ENCODE results near the gene ZNF613. TPM values are rescaled to one million over a fixed set of nuclear protein-coding genes. Genes with fewer than 3 reads are reported as not detected.

Gene ZNF613
- total and polyA plus RNA-seq, 2 donors (not counting 1 experiment from before 2014, with no cell fraction given): 3.0 to 7.0 TPM

GRCh38 chr19:51887522-51888498 is 39.5 kb upstream of the ZNF613 start, which contains the start of gene ZNF577:
Gene ZNF577, minus strand, starts transcription at chr19:51887951. Its CDS starts 7,569 bp downstream, at chr19:51880382.
- no peaks in the 10 kb centered on the region for H3K27me3 Mint-ChIP-seq
- Histone ChIP-seq H3K9me3 (ENCODE audit: control extremely low read depth in 1 of 3, control insufficient read depth in 2 of 3, insufficient read depth in 1 of 3, low read length in 2 of 3) (peaks cover 26 to 86% (median 56%) of the 10 kb centered on the region in 3 donors), H3K79me2 (ENCODE audit: control insufficient read depth, insufficient read depth, low read length) (peaks cover 6% of the 10 kb centered on the region), H3K36me3 (replicated peaks in 1 of 2; ENCODE audit: control extremely low read depth in 1 of 2, control insufficient read depth in 1 of 2, extremely low read depth in 1 of 2, insufficient read depth in 2 of 2, low read length in 1 of 2) (peaks cover 16 to 24% of the 10 kb centered on the region in 2 experiments), H3K4me2 (replicated peaks; ENCODE audit: low read depth, low read length, poor library complexity, severe bottlenecking) (peak within 1 kb of the TSS; percentile 56), H3K27ac (ENCODE audit: low read length in 2 of 2) (peak within 1 kb of the TSS in 1 of 2 donors; percentile 49), H3K27me3 (replicated peaks in 1 of 4; ENCODE audit: control extremely low read depth in 1 of 4, control insufficient read depth in 3 of 4, insufficient read depth in 4 of 4, low read length in 3 of 4) (no peaks in the 10 kb centered on the region), H3K4me1 (ENCODE audit: control insufficient read depth in 2 of 2, insufficient read depth in 2 of 2, low read length in 2 of 2) (peaks cover 0 to 4% of the 10 kb centered on the region in 2 donors), H2AFZ (ENCODE audit: insufficient read depth, low read depth, low read length, poor library complexity, severe bottlenecking) (peak within 1 kb of the TSS; percentile 55), H4K20me1 (ENCODE audit: control insufficient read depth, insufficient read depth, low read length, poor library complexity, severe bottlenecking) (no peaks in the 10 kb centered on the region), H3K4me3 (ENCODE audit: control extremely low read depth in 1 of 5, extremely low read depth in 1 of 5, insufficient read depth in 1 of 5, low read depth in 2 of 5, low read length in 4 of 5) (peak within 1 kb of the TSS; percentile 47 to 70 (median 54)), H3K9ac (ENCODE audit: low read length) (peak within 1 kb of the TSS; percentile 65)
- CTCF ChIA-PET: no interaction called here
- no peaks in the 10 kb centered on the region for H3K4me1 Mint-ChIP-seq
- TF ChIP-seq CTCF (IDR thresholded peaks at IDR 0.05): no peak
- TF ChIP-seq EZH2 (IDR thresholded peaks at IDR 0.05; ENCODE audit: borderline replicate concordance, insufficient read depth, low read depth, low read length, poor library complexity, severe bottlenecking): no peak
- H3K4me3 Mint-ChIP-seq: peak within 1 kb of the TSS; percentile 94
- ATAC-seq (ENCODE audit: low read depth) (peak; percentile 90), DNase-seq (peak; percentile 78)
- WGBS (ENCODE audit: insufficient coverage): 34% methylated on average over 54 of the region's 56 CpGs
- peak within 1 kb of the TSS; percentile 88 for H3K27ac Mint-ChIP-seq
- POLR2A ChIA-PET: no interaction called here
- peaks cover 18% of the 10 kb centered on the region for H3K9me3 Mint-ChIP-seq (ENCODE audit: insufficient read depth)
- intact Hi-C loops (cut with micrococcal nuclease): loop anchor here (5.0 kb wide), 1 partner anchor 39 kb away; the partner anchor contains the start of gene ZNF613

DNA sequence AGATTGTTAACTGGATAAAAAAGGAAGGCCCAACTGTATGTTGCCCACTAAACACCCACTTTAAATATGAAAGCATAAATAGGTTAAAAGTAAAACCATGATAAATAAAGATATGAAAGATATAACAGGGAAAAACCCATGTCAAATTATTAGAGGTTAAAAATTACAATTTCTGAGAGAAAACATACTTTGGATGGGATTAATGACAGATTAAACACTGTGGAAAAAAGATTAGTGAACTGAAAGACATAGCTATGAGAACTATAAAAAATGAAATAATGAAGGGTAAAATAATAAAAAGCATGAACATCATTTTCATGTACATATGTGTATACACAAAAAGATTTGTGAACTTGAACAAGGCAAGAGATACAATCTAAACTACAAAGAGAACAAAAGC is 37.3 kb upstream of the ZNF613 start:
- Histone ChIP-seq H3K27ac (ENCODE audit: low read length in 2 of 2) (no peak overlapping the region), H3K27me3 (replicated peaks in 1 of 4; ENCODE audit: control extremely low read depth in 1 of 4, control insufficient read depth in 3 of 4, insufficient read depth in 4 of 4, low read length in 3 of 4) (no peaks in the 10 kb centered on the region), H3K9ac (ENCODE audit: low read length) (no peak overlapping the region), H3K4me1 (ENCODE audit: control insufficient read depth in 2 of 2, insufficient read depth in 2 of 2, low read length in 2 of 2) (peaks cover 0 to 4% of the 10 kb centered on the region in 2 donors), H4K20me1 (ENCODE audit: control insufficient read depth, insufficient read depth, low read length, poor library complexity, severe bottlenecking) (no peaks in the 10 kb centered on the region), H3K9me3 (ENCODE audit: control extremely low read depth in 1 of 3, control insufficient read depth in 2 of 3, insufficient read depth in 1 of 3, low read length in 2 of 3) (peaks cover 26 to 94% (median 56%) of the 10 kb centered on the region in 3 donors), H2AFZ (ENCODE audit: insufficient read depth, low read depth, low read length, poor library complexity, severe bottlenecking) (no peak overlapping the region), H3K4me2 (replicated peaks; ENCODE audit: low read depth, low read length, poor library complexity, severe bottlenecking) (no peak overlapping the region), H3K4me3 (ENCODE audit: control extremely low read depth in 1 of 5, extremely low read depth in 1 of 5, insufficient read depth in 1 of 5, low read depth in 2 of 5, low read length in 4 of 5) (peak overlapping the region in 1 of 5 experiments; percentile 22), H3K79me2 (ENCODE audit: control insufficient read depth, insufficient read depth, low read length) (peaks cover 6% of the 10 kb centered on the region), H3K36me3 (replicated peaks in 1 of 2; ENCODE audit: control extremely low read depth in 1 of 2, control insufficient read depth in 1 of 2, extremely low read depth in 1 of 2, insufficient read depth in 2 of 2, low read length in 1 of 2) (peaks cover 21 to 44% of the 10 kb centered on the region in 2 experiments)
- no peak overlapping the region for H3K4me3 Mint-ChIP-seq
- peaks cover 33% of the 10 kb centered on the region for H3K9me3 Mint-ChIP-seq (ENCODE audit: insufficient read depth)
- intact Hi-C loops (cut with micrococcal nuclease): loop anchor here (2.0 to 5.0 kb wide), 2 partner anchors 15 to 37 kb away; partner anchors contain the start of genes ZNF613 and ZNF649
- H3K4me1 Mint-ChIP-seq: no peaks in the 10 kb centered on the region
- no peak for ATAC-seq (ENCODE audit: low read depth)
- ChIA-PET POLR2A (no interaction called here), CTCF (no interaction called here)
- no peaks in the 10 kb centered on the region for H3K27me3 Mint-ChIP-seq
- no peak for DNase-seq
- H3K27ac Mint-ChIP-seq: no peak overlapping the region
- TF ChIP-seq CTCF (IDR thresholded peaks at IDR 0.05): no peak
- no peak for TF ChIP-seq EZH2 (IDR thresholded peaks at IDR 0.05; ENCODE audit: borderline replicate concordance, insufficient read depth, low read depth, low read length, poor library complexity, severe bottlenecking)

Data from B cell (primary cell).